ACC112 (cell line): ENCODE data around the gene CASP8AP2.
"Not testable (repeated sequence)": the region's sequence is repeated elsewhere in the genome, so short reads cannot be mapped to it uniquely, and the experiment has no call there.

ENCODE experiments used
- H2AFZ ChIP-seq: fragments of 200-600 bp; sonication (generic); one replicate; pipeline ENCODE4 v1.6.0; 2017; ENCODE audit warnings: antibody characterized with exemption, low read length; ENCODE audit not compliant: unreplicated experiment
- H3K27ac ChIP-seq: fragments of 200-600 bp; sonication (generic); 2 replicates; pipeline ENCODE4 v1.5.1; 2014; ENCODE audit warnings: low read depth, mild to moderate bottlenecking, antibody characterized with exemption, low read length, moderate library complexity
- H3K27me3 ChIP-seq: fragments of 200-600 bp; sonication (generic); 2 replicates; pipeline ENCODE4 v1.6.1; 2014; ENCODE audit warnings: mild to moderate bottlenecking, antibody characterized with exemption, low read length, moderate library complexity, mixed read lengths; ENCODE audit not compliant: insufficient read depth
- H3K36me3 ChIP-seq: fragments of 200-600 bp; sonication (generic); 2 replicates; pipeline ENCODE4 v1.6.1; 2016; ENCODE audit warnings: mild to moderate bottlenecking, antibody characterized with exemption, low read length, moderate library complexity, mixed read lengths; ENCODE audit not compliant: insufficient read depth
- H3K4me1 ChIP-seq: fragments of 200-600 bp; sonication (generic); one replicate; pipeline ENCODE4 v1.6.1; 2016; ENCODE audit warnings: low read length, mixed read lengths; ENCODE audit not compliant: insufficient read depth, unreplicated experiment, control insufficient read depth
- H3K4me3 ChIP-seq: fragments of 200-600 bp; sonication (generic); 2 replicates; pipeline ENCODE4 v1.5.1; 2014; ENCODE audit warnings: mild to moderate bottlenecking, low read depth, low read length
- H3K79me2 ChIP-seq: fragments of 200-600 bp; sonication (generic); one replicate; pipeline ENCODE4 v1.6.0; 2016; ENCODE audit warnings: low read length; ENCODE audit not compliant: control insufficient read depth, unreplicated experiment, insufficient read depth

Gene CASP8AP2

DNA sequence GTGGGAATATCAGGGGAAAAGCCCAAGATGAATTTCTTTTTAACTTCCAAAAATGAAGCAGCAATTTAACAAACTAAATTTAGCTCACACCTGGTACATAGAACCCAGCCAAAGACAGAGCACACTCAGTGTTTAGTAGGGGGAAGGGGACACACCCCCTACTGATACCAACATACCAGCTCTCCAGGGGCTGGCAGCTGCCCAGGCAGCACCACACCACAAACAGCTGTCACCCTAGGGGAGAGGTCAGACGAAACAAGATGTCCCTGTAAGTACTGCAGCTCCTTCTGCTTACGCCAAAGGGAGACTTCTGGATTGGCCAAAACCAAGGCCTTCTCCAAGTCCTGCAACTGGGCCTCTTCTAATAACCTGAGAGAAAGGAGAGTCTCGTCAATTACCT, 36.1 kb upstream of the CASP8AP2 start:
- Histone ChIP-seq H3K36me3 (0 out of 2 replicates have a peak, but pooled peaks cover 3% of the 10 kb centered on the region), H3K79me2 (peaks cover 4% of the 10 kb centered on the region), H3K4me1 (peaks cover 3% of the 10 kb centered on the region), H3K4me3 (no peak overlapping the region), H2AFZ (no peak overlapping the region), H3K27ac (no peak overlapping the region), H3K27me3 (no peaks in the 10 kb centered on the region)

DNA sequence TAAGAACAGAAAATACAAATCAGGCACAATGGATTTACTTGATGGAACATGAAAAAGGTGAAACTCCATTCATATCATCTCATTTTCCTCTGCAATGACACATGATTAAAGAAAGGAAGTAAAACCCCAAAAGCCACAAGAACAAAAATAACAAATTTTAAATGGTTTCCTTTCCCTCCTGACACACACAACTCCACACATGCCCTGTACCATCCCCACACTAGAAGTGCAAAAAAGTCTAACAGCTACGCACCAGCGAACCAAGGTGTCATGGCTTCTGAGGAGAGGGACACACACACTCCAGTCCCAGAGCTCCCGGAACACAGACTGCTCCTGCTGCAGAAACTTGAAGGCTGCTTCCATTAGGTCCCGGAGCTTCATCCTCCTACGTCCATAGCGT, 35.4 kb upstream of the CASP8AP2 start:
- peaks cover 4% of the 10 kb centered on the region for H3K79me2 ChIP-seq
- no peaks in the 10 kb centered on the region for H3K27me3 ChIP-seq
- H3K36me3 ChIP-seq: peaks cover 7% of the 10 kb centered on the region; the same call in 1 of the 2 replicates
- no peak overlapping the region for H3K27ac ChIP-seq
- no peak overlapping the region for H2AFZ ChIP-seq
- H3K4me3 ChIP-seq: no peak overlapping the region
- peaks cover 3% of the 10 kb centered on the region for H3K4me1 ChIP-seq

DNA sequence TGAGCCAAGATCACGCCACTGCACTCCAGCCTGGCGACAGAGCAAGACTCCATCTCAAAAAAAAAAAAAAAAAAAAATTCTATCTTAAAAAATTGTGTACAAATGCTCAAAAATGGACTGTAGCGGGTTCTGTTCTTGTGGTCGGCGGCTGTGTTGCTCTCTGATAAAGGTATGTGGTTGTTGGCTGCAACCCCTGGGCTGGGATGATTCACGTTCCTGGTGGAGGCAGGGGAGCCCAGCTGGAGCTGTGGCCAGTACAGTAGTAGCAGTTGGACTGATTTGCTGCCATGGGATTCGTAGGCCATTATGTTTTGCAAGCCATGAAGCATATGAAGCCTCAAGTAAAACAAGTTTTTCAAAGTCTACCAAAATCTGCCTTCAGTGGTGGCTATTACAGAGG, 32.4 kb upstream of the CASP8AP2 start:
- Histone ChIP-seq H3K36me3 (peaks cover 5% of the 10 kb centered on the region; the same call in 1 of the 2 replicates), H3K4me3 (no peak overlapping the region), H3K27me3 (no peaks in the 10 kb centered on the region), H2AFZ (no peak overlapping the region), H3K4me1 (peaks cover 3% of the 10 kb centered on the region), H3K27ac (no peak overlapping the region), H3K79me2 (peaks cover 7% of the 10 kb centered on the region)

DNA sequence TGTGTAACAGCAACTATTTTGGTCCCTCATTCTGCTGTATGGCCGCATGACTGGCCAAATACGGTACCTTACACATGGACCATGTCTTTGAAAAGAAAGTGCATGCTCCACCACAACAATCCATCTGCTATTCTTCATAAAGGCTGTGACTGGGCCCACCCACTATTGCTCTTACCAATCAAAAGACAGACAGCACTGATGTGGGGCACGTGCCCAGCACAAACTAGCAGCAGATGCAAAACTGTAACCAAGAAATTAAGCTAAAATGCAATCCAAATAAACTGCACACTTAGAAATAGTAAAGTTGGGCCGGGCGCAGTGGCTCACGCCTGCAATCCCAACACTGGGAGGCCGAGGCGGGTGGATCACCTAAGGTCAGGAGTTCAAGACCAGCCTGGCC, 30.6 kb upstream of the CASP8AP2 start:
- Histone ChIP-seq H3K4me1 (peaks cover 3% of the 10 kb centered on the region), H3K27ac (no peak overlapping the region), H3K36me3 (peaks cover 5% of the 10 kb centered on the region; the same call in 1 of the 2 replicates), H3K79me2 (peaks cover 7% of the 10 kb centered on the region), H3K27me3 (no peaks in the 10 kb centered on the region), H3K4me3 (no peak overlapping the region), H2AFZ (no peak overlapping the region)

DNA sequence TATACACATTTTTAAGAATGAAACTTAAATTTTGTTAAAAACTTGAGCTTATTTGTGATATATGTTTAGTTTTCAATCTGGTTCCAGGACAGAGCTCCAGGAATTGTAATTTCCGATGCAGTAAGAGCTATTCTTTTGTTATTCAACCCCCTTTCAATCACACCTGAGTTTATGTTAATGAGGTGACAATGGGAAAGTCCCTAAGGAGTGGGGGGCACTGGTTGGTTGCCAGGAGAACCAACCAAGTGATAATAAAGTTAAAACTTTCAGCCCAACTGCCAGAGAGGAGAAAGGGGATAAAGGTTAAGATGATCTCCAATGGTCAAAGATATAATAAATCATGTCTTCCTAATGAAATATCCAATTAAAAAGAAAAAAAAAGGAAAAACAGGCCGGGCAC, 29.9 kb upstream of the CASP8AP2 start:
- no peaks in the 10 kb centered on the region for H3K27me3 ChIP-seq
- H3K79me2 ChIP-seq: peaks cover 12% of the 10 kb centered on the region
- H3K4me3 ChIP-seq: no peak overlapping the region
- H3K27ac ChIP-seq: no peak overlapping the region
- H2AFZ ChIP-seq: no peak overlapping the region
- H3K4me1 ChIP-seq: peaks cover 3% of the 10 kb centered on the region
- peaks cover 5% of the 10 kb centered on the region; the same call in 1 of the 2 replicates for H3K36me3 ChIP-seq

DNA sequence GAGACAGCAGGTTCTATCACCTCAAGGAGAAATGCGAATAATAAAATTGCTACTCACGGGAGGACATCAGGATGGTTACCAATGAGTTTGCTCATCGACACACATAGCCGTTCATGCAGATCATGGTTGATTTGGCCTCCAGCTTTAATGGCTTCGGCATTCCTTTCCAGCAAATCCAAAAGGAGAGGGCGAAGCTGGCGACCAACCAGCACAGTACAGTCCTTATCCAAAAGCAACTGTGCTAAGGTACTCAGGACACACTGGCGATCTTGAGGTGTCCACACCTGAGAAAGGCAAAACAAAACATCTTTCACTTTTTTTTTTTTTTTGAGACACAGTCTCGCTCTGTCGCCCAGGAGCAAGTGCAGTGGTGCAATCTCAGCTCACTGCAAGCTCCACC, 26.4 kb upstream of the CASP8AP2 start:
- Histone ChIP-seq H3K4me1 (no peaks in the 10 kb centered on the region), H3K79me2 (peaks cover 26% of the 10 kb centered on the region), H3K27ac (no peak overlapping the region), H3K4me3 (no peak overlapping the region), H2AFZ (no peak overlapping the region), H3K27me3 (no peaks in the 10 kb centered on the region), H3K36me3 (peaks cover 5% of the 10 kb centered on the region; the same call in 1 of the 2 replicates)

DNA sequence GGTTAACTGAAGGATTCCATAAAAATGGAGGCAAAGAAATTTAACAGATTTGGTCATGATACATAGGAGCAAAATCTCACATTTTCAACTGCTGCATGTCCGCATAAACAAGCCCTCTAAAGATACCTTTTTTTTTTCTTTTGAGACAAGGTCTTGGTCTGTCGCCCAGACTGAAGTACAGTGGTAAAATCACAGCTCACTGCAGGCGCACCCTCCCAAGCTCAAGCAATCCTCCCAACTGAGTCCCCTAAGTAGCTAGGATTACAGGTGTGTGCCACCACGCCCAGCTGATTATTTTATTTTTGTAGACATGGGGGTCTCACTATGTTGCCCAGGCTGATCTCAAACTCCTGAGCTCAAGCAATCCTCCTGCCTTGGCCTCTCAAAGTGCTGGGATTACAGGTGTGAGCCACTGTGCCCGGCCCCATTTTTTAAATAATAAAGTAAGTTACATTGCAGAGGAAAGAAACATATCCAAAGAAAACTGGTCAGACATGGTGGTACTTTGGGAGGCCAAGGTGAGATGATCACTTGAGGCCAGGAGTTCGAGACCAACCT, 23.8 kb upstream of the CASP8AP2 start:
- no peaks in the 10 kb centered on the region for H3K36me3 ChIP-seq
- no peaks in the 10 kb centered on the region for H3K4me1 ChIP-seq
- H2AFZ ChIP-seq: no peak overlapping the region
- H3K27me3 ChIP-seq: no peaks in the 10 kb centered on the region
- no peak overlapping the region for H3K4me3 ChIP-seq
- no peak overlapping the region for H3K27ac ChIP-seq
- peaks cover 33% of the 10 kb centered on the region for H3K79me2 ChIP-seq

DNA sequence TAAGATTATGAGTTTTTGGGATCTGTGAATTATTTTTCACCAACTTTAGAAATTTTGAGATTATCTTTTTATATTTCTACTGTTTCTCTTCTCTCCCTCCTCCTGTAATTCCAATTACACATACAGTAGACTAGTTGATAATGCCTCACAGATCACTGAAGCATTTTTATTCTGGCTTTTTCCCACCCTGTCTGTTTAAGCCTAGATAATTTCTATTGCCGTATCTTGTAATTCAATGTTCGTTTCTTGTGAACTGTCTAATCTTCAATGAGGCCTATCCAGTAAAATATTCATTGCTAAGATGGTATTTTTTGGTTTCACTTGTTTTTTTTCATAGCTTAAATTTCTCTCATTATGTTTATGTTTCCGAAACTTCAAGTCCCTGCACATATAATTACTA, 22.1 kb upstream of the CASP8AP2 start:
- Histone ChIP-seq H3K79me2 (peaks cover 43% of the 10 kb centered on the region), H3K4me3 (no peak overlapping the region), H2AFZ (no peak overlapping the region), H3K27ac (no peak overlapping the region), H3K27me3 (no peaks in the 10 kb centered on the region), H3K36me3 (no peaks in the 10 kb centered on the region), H3K4me1 (no peaks in the 10 kb centered on the region)

DNA sequence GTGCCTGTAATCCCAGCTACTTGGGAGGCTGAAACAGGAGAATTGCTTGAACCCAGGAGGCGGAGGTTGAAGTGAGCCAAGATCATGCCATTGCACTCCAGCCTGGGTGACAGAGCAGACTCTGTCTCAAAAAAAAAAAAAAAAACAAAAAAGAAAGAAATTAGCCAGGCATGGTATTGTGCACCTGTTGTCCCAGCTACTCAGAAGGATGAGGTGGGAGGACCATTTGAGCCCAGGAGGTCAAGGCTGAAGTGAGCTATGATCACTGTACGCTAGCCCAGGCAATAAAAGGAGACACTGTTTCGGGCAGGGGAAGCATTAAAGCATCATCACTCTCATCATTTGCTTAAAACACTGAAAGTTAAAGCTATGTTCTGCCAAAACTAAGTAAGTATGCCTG, 16.3 kb upstream of the CASP8AP2 start:
- H3K4me3 ChIP-seq, H3K27me3 ChIP-seq, H3K27ac ChIP-seq, H3K4me1 ChIP-seq, H2AFZ ChIP-seq, H3K36me3 ChIP-seq: not testable (repeated sequence)
- H3K79me2 ChIP-seq: peaks cover 69% of the 10 kb centered on the region

DNA sequence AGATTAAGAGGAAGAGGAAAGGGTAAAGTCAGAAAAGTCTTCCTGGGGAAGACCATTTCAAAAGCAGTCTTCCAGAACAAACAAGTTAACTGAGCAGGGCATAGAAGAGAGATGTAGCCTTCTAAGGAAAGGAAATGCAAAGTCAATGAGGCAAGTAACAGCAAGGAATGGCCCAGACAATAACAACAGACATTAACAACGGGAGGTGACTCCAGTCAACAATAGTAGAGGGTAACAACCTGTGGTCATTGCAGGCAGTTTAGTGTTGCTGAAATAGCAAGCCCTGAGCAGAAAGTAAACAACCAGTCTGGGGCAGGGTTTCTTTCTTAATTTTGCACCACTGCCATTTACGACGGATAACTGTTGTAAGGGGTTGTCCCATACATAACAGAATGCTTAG, 12.2 kb upstream of the CASP8AP2 start:
- Histone ChIP-seq H3K27ac (no peak overlapping the region), H3K79me2 (peaks cover 67% of the 10 kb centered on the region), H3K4me3 (peak overlapping the region; percentile 83), H3K4me1 (peaks cover 13% of the 10 kb centered on the region), H3K27me3 (no peaks in the 10 kb centered on the region), H3K36me3 (no peaks in the 10 kb centered on the region), H2AFZ (no peak overlapping the region)

DNA sequence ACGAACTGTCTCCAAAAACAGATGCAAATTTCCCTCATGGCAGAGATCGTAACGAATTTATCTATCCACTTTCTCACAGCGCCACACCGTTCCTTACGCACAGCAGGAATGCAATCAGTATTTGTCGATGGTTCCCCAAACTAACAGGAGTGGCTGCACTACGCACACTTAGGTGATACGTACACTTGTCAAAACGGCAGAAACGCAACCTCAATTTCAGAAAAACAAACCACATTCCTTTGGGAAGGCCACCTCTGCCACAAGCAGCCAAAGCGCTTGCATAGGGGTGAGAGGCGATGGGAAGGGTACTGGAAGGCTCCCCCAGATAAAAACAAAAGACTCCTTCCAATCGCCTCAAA, 10.7 kb upstream of the CASP8AP2 start:
- peak overlapping the region; percentile 86 for H2AFZ ChIP-seq
- H3K36me3 ChIP-seq: no peaks in the 10 kb centered on the region
- H3K27me3 ChIP-seq: no peaks in the 10 kb centered on the region
- H3K27ac ChIP-seq: peak overlapping the region; percentile 77; the same call in 1 of the 2 replicates
- peaks cover 57% of the 10 kb centered on the region for H3K79me2 ChIP-seq
- peak overlapping the region; percentile 83 for H3K4me3 ChIP-seq
- H3K4me1 ChIP-seq: peaks cover 13% of the 10 kb centered on the region
